22Rv1 (cell line): ENCODE data around the gene PLCB4.

ENCODE experiments used
- H3K27ac ChIP-seq: fragments of 450-650 bp; 2 replicates; pipeline ENCODE4 v1.5.1; 2017
- ZFX ChIP-seq: fragments of 450-650 bp; IDR thresholded peaks from 2 replicates; pipeline ENCODE4 v1.6.1; 2017; ENCODE audit warnings: antibody characterized with exemption, borderline replicate concordance
- TF ChIP-seq, protein P1 (sequence below): fragments of 450-650 bp; IDR thresholded peaks from 2 replicates; pipeline ENCODE4 v1.5.1; 2017; ENCODE audit warnings: mild to moderate bottlenecking

PLCB4 gene

GRCh38 chr20:9498322-9498721 is 429.4 kb downstream of the PLCB4 start:
- H3K27ac ChIP-seq, result no peak overlapping the region
- TF ChIP-seq ZFX, result no peak
- TF ChIP-seq, protein P1, sequence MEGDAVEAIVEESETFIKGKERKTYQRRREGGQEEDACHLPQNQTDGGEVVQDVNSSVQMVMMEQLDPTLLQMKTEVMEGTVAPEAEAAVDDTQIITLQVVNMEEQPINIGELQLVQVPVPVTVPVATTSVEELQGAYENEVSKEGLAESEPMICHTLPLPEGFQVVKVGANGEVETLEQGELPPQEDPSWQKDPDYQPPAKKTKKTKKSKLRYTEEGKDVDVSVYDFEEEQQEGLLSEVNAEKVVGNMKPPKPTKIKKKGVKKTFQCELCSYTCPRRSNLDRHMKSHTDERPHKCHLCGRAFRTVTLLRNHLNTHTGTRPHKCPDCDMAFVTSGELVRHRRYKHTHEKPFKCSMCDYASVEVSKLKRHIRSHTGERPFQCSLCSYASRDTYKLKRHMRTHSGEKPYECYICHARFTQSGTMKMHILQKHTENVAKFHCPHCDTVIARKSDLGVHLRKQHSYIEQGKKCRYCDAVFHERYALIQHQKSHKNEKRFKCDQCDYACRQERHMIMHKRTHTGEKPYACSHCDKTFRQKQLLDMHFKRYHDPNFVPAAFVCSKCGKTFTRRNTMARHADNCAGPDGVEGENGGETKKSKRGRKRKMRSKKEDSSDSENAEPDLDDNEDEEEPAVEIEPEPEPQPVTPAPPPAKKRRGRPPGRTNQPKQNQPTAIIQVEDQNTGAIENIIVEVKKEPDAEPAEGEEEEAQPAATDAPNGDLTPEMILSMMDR, result no peak

DNA sequence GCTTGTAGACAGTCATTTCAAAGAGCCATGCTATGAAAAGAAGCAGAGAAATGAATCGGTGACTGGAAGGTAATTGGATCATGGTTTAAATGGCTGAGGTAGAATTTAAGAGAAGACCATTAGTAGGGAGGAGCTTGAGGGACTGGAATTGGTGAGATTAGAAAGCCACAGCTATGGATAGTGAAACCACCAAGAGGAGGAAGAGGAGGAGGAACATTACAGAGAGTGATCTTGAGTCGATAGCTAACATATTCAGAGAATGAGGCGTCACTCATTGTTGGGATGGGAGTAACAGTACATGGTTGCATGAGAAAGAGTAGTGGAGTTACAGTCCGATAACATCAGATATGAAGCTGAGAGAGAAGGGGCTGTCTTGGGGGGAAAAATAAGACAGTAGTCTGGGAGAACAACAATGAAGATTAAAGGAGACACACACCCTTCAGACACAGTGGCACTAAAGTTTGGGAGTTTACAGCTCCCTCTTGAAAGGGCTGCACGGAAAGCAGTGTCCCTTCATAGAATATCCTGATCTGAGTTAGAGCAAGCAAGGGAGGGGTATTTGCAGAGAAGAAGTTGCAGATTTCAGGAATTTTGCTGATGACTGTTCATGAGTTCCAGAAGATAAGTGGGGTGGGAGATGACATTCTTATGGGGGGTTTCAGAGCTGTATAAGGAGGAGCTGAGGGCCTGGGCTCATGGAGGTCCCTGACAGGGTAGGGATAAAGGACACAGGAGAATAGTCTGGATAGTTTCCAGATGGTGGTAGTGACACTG is 430.4 kb downstream of the PLCB4 start:
- H3K27ac ChIP-seq, result no peak overlapping the region
- TF ChIP-seq, protein P1, result no peak
- TF ChIP-seq ZFX, result no peak

DNA sequence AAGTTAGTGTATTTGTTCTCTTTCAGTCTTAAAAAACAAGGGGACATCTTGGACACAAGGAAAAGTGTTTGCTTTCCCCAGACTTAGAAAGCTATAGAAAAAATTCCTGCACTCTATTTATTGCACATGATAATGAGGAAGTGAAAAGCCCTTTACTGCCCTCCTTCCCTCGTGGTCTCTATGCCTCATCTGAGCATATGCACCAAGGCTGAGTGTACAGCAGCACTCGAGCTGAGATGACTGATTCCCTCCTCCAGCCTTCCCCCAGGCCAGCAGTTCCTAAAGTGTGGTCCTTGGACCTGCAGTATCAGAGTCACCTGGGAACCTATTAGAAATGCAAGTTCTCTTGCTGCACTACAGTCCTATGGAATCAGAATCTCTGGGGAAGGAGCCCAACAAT is 431.2 kb downstream of the PLCB4 start:
- no peak overlapping the region for H3K27ac ChIP-seq
- TF ChIP-seq, protein P1, result no peak
- TF ChIP-seq ZFX, result no peak

- no peak overlapping the region for H3K27ac ChIP-seq
- no peak for TF ChIP-seq ZFX
- TF ChIP-seq, protein P1, result no peak
Measured at GRCh38 chr20:9501473-9501872, 432.6 kb downstream of the PLCB4 start.

DNA sequence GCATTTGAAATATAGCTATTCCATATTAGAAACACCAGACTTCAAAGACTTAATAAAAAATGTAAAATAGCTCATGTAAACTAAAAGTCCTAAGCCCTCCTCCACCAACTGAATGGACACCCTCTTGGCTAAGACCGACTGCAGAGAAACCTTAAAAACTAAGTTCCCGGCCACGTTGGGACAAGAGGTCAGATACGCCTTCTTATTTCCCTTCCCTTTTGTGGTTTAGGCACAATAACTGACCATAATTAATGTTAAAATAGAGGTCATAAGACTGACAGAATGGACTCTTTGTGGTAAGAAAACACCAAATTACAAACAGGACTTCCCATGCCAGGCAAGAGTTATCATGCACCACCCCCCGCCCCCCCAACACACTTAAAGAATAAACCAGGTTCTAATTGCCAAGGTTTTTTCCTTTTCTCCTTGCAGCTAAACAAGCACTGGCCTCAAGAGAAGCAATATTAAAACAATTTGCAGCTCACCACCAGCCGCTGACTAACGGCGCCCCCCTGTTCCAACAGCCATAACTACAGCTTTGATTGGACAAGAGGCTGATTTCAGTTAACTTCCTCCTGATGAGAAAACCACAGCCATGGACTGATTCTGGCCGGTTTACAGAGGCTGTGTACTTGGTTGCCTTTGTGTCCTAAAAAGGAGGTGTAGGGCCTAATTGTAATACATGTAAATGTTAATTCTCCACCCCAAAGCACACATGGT is 434.8 kb downstream of the PLCB4 start:
- TF ChIP-seq, protein P1, result peak; percentile 29
- TF ChIP-seq ZFX, result no peak
- no peak overlapping the region for H3K27ac ChIP-seq

DNA sequence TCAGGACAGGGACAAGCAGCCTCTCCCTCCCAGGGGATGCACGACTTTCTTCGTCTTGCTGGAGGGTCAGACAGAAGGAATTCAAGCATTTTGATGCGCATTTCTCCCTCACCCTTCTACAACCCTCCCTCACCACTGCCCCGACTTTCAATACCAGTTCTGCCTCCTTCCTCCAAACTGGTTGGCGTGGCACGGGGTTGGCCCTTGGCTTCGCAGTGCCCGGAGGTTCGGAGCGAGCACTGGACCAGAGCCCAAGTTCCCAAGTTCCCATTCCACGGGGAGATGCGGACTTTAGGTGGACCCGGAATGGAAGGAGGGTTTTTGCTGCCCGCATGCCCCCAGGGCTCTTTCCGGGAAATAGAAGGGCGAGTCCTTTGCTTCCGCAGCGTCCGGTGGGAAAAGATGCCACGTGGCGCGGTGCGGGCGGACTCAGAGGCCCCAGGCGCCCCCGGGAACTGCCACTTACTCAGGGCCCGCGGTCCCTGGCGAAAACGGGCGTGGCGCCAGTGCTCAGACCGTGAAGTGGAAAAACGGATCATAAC is 437.5 kb downstream of the PLCB4 start:
- TF ChIP-seq, protein P1, result no peak
- no peak for TF ChIP-seq ZFX
- no peak overlapping the region for H3K27ac ChIP-seq

GRCh38 chr20:9506964-9507369 is 438.1 kb downstream of the PLCB4 start:
- H3K27ac ChIP-seq, result no peak overlapping the region
- TF ChIP-seq, protein P1, result no peak
- TF ChIP-seq ZFX, result no peak
